Measurements from ENCODE around the gene CLCN5.

DNA sequence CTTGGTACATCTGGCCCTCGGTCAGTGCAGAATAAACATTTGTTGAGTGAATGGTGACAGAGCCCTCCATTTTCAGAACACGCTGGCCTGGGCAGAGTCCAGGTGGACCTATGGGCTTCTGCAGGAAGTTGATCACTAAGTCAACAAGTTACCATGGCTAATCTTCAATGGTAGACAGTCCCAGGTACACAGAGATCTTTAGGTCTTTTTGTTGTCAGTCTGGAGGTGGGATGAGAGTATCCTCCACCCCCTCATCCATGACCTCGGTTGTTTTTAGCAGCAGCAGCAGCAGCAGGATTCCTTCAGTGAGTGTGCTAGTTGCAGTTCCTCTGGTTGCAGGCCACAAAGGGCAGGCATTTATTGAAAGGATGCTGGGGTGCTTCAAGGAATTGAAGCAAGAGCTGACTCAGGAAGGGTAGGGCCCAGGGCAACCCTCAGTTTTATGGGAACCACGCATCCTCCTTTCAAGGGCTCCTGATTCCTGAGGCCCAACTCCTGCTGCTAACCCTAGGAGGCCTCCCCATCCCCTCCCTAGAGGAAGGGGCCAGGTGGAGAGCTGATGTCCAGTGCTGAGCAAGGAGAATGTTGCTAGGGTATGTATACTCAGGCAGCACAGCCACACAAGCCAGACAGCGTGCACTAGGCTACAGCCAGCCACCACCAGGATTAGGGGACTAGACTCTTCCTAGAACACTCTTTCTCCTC is 44.8 kb upstream of the CLCN5 start:
- TF ChIP-seq, protein P1, sequence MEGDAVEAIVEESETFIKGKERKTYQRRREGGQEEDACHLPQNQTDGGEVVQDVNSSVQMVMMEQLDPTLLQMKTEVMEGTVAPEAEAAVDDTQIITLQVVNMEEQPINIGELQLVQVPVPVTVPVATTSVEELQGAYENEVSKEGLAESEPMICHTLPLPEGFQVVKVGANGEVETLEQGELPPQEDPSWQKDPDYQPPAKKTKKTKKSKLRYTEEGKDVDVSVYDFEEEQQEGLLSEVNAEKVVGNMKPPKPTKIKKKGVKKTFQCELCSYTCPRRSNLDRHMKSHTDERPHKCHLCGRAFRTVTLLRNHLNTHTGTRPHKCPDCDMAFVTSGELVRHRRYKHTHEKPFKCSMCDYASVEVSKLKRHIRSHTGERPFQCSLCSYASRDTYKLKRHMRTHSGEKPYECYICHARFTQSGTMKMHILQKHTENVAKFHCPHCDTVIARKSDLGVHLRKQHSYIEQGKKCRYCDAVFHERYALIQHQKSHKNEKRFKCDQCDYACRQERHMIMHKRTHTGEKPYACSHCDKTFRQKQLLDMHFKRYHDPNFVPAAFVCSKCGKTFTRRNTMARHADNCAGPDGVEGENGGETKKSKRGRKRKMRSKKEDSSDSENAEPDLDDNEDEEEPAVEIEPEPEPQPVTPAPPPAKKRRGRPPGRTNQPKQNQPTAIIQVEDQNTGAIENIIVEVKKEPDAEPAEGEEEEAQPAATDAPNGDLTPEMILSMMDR (IDR thresholded peaks at IDR 0.05): no peak
- TF ChIP-seq POLR2A (IDR thresholded peaks at IDR 0.05) (no peak), EP300 (IDR thresholded peaks at IDR 0.05) (no peak), POLR2AphosphoS5 (IDR thresholded peaks at IDR 0.05) (no peak)
